Measurements from ENCODE around the gene GPR135.

GPR135 gene

GRCh38 chr14:59481407-59481806 is 16.2 kb upstream of the GPR135 start:
- no peak for DNase-seq
- Histone ChIP-seq H3K27ac (no peak overlapping the region), H3K4me3 (ENCODE audit: low read depth, low read length) (no peak overlapping the region), H3K36me3 (peaks cover 5% of the 10 kb centered on the region; the same call in 1 of the 2 replicates), H3K9me3 (ENCODE audit: severe bottlenecking) (no peaks in the 10 kb centered on the region), H3K27me3 (ENCODE audit: insufficient read depth, low read depth, severe bottlenecking) (no peaks in the 10 kb centered on the region)
- no peak for TF ChIP-seq CTCF (IDR thresholded peaks at IDR 0.05; ENCODE audit: low read depth, low read length)

GRCh38 chr14:59480166-59480565 is 15.0 kb upstream of the GPR135 start:
- H3K9me3 ChIP-seq (ENCODE audit: severe bottlenecking): no peaks in the 10 kb centered on the region
- no peak for DNase-seq
- H3K4me3 ChIP-seq (ENCODE audit: low read depth, low read length): no peak overlapping the region
- H3K36me3 ChIP-seq: peaks cover 9% of the 10 kb centered on the region
- H3K27ac ChIP-seq: no peak overlapping the region
- TF ChIP-seq CTCF (IDR thresholded peaks at IDR 0.05; ENCODE audit: low read depth, low read length): no peak
- no peaks in the 10 kb centered on the region for H3K27me3 ChIP-seq (ENCODE audit: insufficient read depth, low read depth, severe bottlenecking)

- H3K27me3 ChIP-seq (ENCODE audit: insufficient read depth, low read depth, severe bottlenecking): no peaks in the 10 kb centered on the region
- no peak overlapping the region for H3K4me3 ChIP-seq (ENCODE audit: low read depth, low read length)
- DNase-seq: no peak
- H3K27ac ChIP-seq: no peak overlapping the region
- H3K36me3 ChIP-seq: peaks cover 10% of the 10 kb centered on the region
- TF ChIP-seq CTCF (IDR thresholded peaks at IDR 0.05; ENCODE audit: low read depth, low read length): no peak
- no peaks in the 10 kb centered on the region for H3K9me3 ChIP-seq (ENCODE audit: severe bottlenecking)
These were observed 13.4 kb upstream of the GPR135 start for GRCh38 chr14:59478540-59478939.

- Histone ChIP-seq H3K9me3 (ENCODE audit: severe bottlenecking) (no peaks in the 10 kb centered on the region), H3K36me3 (peaks cover 10% of the 10 kb centered on the region), H3K4me3 (ENCODE audit: low read depth, low read length) (no peak overlapping the region), H3K27ac (no peak overlapping the region), H3K27me3 (ENCODE audit: insufficient read depth, low read depth, severe bottlenecking) (no peaks in the 10 kb centered on the region)
- no peak for TF ChIP-seq CTCF (IDR thresholded peaks at IDR 0.05; ENCODE audit: low read depth, low read length)
- no peak for DNase-seq
These were observed 10.5 kb upstream of the GPR135 start for GRCh38 chr14:59475709-59476108.

GRCh38 chr14:59474172-59474571 is 9.0 kb upstream of the GPR135 start:
- no peak for DNase-seq
- no peaks in the 10 kb centered on the region for H3K9me3 ChIP-seq (ENCODE audit: severe bottlenecking)
- no peak for TF ChIP-seq CTCF (IDR thresholded peaks at IDR 0.05; ENCODE audit: low read depth, low read length)
- peaks cover 10% of the 10 kb centered on the region for H3K36me3 ChIP-seq
- no peak overlapping the region for H3K27ac ChIP-seq
- H3K4me3 ChIP-seq (ENCODE audit: low read depth, low read length): no peak overlapping the region
- no peaks in the 10 kb centered on the region for H3K27me3 ChIP-seq (ENCODE audit: insufficient read depth, low read depth, severe bottlenecking)
